Astrocyte of the spinal cord (primary cell): ENCODE measurements around the gene JADE1.

Experiments
- DNase-seq: peaks from one replicate; pipeline ENCODE4 v3.0.0; 2011; ENCODE audit warnings: low read depth, low spot score
- H3K4me3 ChIP-seq: 2 replicates; pipeline ENCODE4 v1.5.1; 2011; ENCODE audit warnings: low read depth, mild to moderate bottlenecking, low read length, moderate library complexity
- in situ Hi-C: cut with HindIII; loops from 2 replicates; pipeline ENCODE4 v1.10.0; 2017; ENCODE audit warnings: low sequenced_read_pairs
- TF ChIP-seq, protein P1 (sequence below): IDR thresholded peaks from 2 replicates; pipeline ENCODE4 v1.5.1; 2012; ENCODE audit warnings: low read depth, mild to moderate bottlenecking, low read length, inconsistent platforms

Gene JADE1

DNA sequence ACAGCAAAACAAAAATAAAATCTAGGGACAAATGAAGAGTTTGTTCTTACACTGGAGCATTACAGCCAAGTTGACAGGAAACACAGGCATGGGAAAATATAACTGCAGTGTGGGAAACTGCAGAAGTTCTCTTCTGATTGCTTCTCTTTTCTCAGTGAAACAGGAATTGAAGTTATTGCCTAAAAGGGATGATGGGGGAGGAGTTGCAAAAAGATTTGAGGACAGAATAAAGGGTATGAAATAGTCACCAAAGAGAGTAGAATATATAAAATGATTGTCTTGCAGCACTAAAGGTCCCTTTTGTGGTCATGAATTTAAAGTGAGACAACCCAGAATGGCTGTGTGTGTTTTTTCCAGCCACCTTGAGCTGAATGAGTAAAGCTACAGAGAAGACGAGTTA is 103.7 kb downstream of the JADE1 start:
- in situ Hi-C loops, result no loop called here
- DNase-seq, result no peak
- TF ChIP-seq, protein P1, sequence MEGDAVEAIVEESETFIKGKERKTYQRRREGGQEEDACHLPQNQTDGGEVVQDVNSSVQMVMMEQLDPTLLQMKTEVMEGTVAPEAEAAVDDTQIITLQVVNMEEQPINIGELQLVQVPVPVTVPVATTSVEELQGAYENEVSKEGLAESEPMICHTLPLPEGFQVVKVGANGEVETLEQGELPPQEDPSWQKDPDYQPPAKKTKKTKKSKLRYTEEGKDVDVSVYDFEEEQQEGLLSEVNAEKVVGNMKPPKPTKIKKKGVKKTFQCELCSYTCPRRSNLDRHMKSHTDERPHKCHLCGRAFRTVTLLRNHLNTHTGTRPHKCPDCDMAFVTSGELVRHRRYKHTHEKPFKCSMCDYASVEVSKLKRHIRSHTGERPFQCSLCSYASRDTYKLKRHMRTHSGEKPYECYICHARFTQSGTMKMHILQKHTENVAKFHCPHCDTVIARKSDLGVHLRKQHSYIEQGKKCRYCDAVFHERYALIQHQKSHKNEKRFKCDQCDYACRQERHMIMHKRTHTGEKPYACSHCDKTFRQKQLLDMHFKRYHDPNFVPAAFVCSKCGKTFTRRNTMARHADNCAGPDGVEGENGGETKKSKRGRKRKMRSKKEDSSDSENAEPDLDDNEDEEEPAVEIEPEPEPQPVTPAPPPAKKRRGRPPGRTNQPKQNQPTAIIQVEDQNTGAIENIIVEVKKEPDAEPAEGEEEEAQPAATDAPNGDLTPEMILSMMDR, result no peak
- H3K4me3 ChIP-seq, result no peak overlapping the region

DNA sequence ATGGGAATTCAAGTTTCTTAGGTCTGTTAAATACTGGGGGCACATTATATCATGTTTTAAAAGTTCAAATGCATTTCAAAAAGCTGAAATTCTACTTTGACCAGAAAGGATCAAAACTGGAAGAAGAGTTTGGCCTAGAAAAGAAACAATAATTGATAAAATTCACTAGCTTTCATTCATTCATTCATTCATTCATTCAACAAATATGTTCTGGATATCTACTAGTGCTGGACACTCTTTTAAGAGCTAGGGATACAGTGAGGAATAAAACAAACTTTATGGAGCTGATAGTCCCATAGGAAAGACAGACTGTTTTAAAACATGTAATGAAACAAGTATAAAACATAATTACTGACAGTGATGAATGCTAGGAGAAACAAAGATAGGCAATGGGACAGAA is 106.0 kb downstream of the JADE1 start:
- in situ Hi-C loops, result no loop called here
- TF ChIP-seq, protein P1, result no peak

GRCh38 chr4:128916832-128917231 is 107.3 kb downstream of the JADE1 start:
- no peak for DNase-seq
- TF ChIP-seq, protein P1, result no peak
- in situ Hi-C loops, result no loop called here
- no peak overlapping the region for H3K4me3 ChIP-seq

More for the DNA sequence above, 106.0 kb downstream of the JADE1 start:
- DNase-seq, result no peak
- no peak overlapping the region for H3K4me3 ChIP-seq

- DNase-seq, result no peak
- in situ Hi-C loops, result no loop called here
- TF ChIP-seq, protein P1, result no peak
- H3K4me3 ChIP-seq, result no peak overlapping the region
Observed at GRCh38 chr4:128917781-128918180, 108.3 kb downstream of the JADE1 start.

DNA sequence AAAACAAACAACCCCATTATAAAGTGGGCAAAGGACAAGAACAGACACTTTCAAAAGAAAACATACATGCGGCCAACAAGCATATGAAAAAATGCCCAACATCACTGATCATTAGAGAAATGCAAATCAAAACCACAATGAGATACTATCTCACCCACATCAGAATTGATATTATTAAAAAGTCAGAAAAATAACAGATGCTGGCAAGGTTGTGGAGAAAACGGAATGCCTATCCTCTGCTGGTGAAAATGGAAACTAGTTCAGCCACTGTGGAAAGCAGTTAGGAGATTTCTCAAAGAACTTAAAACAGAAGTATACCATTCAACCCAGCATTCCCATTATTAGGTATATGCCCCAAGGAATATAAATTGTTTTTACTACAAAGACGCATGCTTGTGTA is 112.5 kb downstream of the JADE1 start:
- in situ Hi-C loops, result no loop called here
- no peak for DNase-seq
- TF ChIP-seq, protein P1, result no peak
- no peak overlapping the region for H3K4me3 ChIP-seq
